SK-N-SH (cell line): ENCODE data around the gene SOX8. TPM values are rescaled to one million over a fixed set of nuclear protein-coding genes. Genes with fewer than 3 reads are reported as not detected.

Experiments
- CTCF ChIA-PET: fragments of 300-600, 350-600 bp; formaldehyde crosslinking; extraction: SDS; loops from one replicate; lab custom pipeline; 2021; lab: Yijun Ruan, JAX
- POLR2A ChIA-PET: fragments of 350-600 bp; sonication (Branson Sonifier 250); formaldehyde crosslinking; extraction: SDS; loops from one replicate; lab custom pipeline; 2020; ENCODE audit warnings: antibody characterized with exemption, inconsistent platforms; lab: Yijun Ruan, JAX
- DNase-seq: peaks from one replicate; pipeline ENCODE4 v3.0.0; 2012
- H2AFZ ChIP-seq: fragments of 200-600 bp; sonication (generic); 2 replicates; pipeline ENCODE4 v1.8.1; 2016; ENCODE audit warnings: antibody characterized with exemption, mild to moderate bottlenecking, low read depth
- H3F3A ChIP-seq: fragments of 200-600 bp; sonication (generic); replicated peaks from 2 replicates; pipeline ENCODE3; 2016; ENCODE audit warnings: antibody characterized with exemption, mild to moderate bottlenecking; ENCODE audit not compliant: insufficient read depth
- H3K27ac ChIP-seq, 2 experiments: fragments of 200-500 bp in 1 of 2; fragments of 200-600 bp in 1 of 2; sonication (Bioruptor generic) in 1 of 2; sonication (generic), shearing (Covaris generic) in 1 of 2; 2 replicates each; pipeline versions ENCODE4 v1.5.1 to v1.6.1; 2014 to 2016; ENCODE audit warnings: low read depth in 2 of 2, inconsistent platforms in 1 of 2, low read length in 1 of 2, mild to moderate bottlenecking in 1 of 2, mixed read lengths in 1 of 2
- H3K27me3 ChIP-seq: fragments of 200-600 bp; sonication (generic), shearing (Covaris generic); 2 replicates; pipeline ENCODE4 v1.6.1; 2016; ENCODE audit warnings: mixed run types; ENCODE audit not compliant: insufficient read depth
- H3K36me3 ChIP-seq, 2 experiments: fragments of 200-500 bp in 1 of 2; fragments of 200-600 bp in 1 of 2; sonication (Bioruptor generic) in 1 of 2; sonication (generic) in 1 of 2; replicated peaks in 1 of 2; 2 replicates each; pipeline versions ENCODE3 to v1.5.1; 2014 to 2016; ENCODE audit warnings: low read length in 1 of 2, mild to moderate bottlenecking in 1 of 2; ENCODE audit not compliant: insufficient read depth in 2 of 2, control insufficient read depth in 1 of 2
- H3K4me1 ChIP-seq, 2 experiments: fragments of 200-500 bp in 1 of 2; fragments of 200-600 bp in 1 of 2; sonication (Bioruptor generic) in 1 of 2; sonication (generic), shearing (Covaris generic) in 1 of 2; 2 replicates each; pipeline versions ENCODE4 v1.5.1 to v1.6.1; 2014 to 2016; ENCODE audit warnings: low read depth in 1 of 2, low read length in 1 of 2, mixed run types in 1 of 2; ENCODE audit not compliant: insufficient read depth in 2 of 2, control insufficient read depth in 1 of 2
- H3K4me2 ChIP-seq: fragments of 200-600 bp; sonication (generic), shearing (Covaris generic); 2 replicates; pipeline ENCODE4 v1.6.1; 2017; ENCODE audit warnings: mixed run types
- H3K4me3 ChIP-seq, 2 experiments: fragments of 200-500 bp in 1 of 2; fragments of 200-600 bp in 1 of 2; sonication (Bioruptor generic) in 1 of 2; sonication (generic), shearing (Covaris generic) in 1 of 2; 2 replicates each; pipeline versions ENCODE4 v1.5.1 to v1.8.1; 2014 to 2016; ENCODE audit warnings: low read depth in 2 of 2, inconsistent platforms in 1 of 2, low read length in 1 of 2, mild to moderate bottlenecking in 1 of 2, mixed read lengths in 1 of 2, moderate library complexity in 1 of 2
- H3K79me2 ChIP-seq: fragments of 200-600 bp; sonication (generic); 2 replicates; pipeline ENCODE4 v1.8.1; 2017; ENCODE audit warnings: mild to moderate bottlenecking; ENCODE audit not compliant: insufficient read depth
- H3K9ac ChIP-seq: fragments of 200-600 bp; sonication (generic); 2 replicates; pipeline ENCODE4 v1.6.1; 2017; ENCODE audit warnings: mixed run types
- H3K9me2 ChIP-seq: fragments of 200-600 bp; sonication (generic); 2 replicates; pipeline ENCODE4 v1.6.1; 2017; ENCODE audit warnings: mixed run types
- H3K9me3 ChIP-seq: fragments of 200-600 bp; sonication (generic); 2 replicates; pipeline ENCODE4 v1.6.1; 2017; ENCODE audit warnings: mixed run types, mild to moderate bottlenecking, moderate library complexity
- H4K20me1 ChIP-seq: fragments of 200-600 bp; sonication (generic); 2 replicates; pipeline ENCODE4 v1.6.1; 2017; ENCODE audit warnings: mild to moderate bottlenecking, mixed run types; ENCODE audit not compliant: insufficient read depth
- ELF1 ChIP-seq: IDR thresholded peaks from 2 replicates; pipeline ENCODE4 v1.4.0; 2012
- EP300 ChIP-seq, 2 experiments: IDR thresholded peaks; 2 replicates each; pipeline versions ENCODE4 v1.4.0 to v1.6.1; 2012; ENCODE audit warnings: borderline replicate concordance in 1 of 2, low read depth in 1 of 2, low read length in 1 of 2
- EZH2phosphoT487 ChIP-seq: fragments of 200-600 bp; sonication (generic); IDR thresholded peaks from 2 replicates; pipeline ENCODE4 v1.6.1; 2017; ENCODE audit warnings: low read depth, mixed run types, mild to moderate bottlenecking, antibody characterized with exemption, moderate library complexity, borderline replicate concordance
- FOSL2 ChIP-seq: IDR thresholded peaks from 2 replicates; pipeline ENCODE4 v1.4.0; 2012; ENCODE audit warnings: low read depth, mild to moderate bottlenecking, moderate library complexity, borderline replicate concordance
- FOXM1 ChIP-seq: IDR thresholded peaks from 2 replicates; pipeline ENCODE4 v1.4.0; 2012; ENCODE audit warnings: low read depth, mild to moderate bottlenecking
- JUND ChIP-seq: IDR thresholded peaks from 2 replicates; pipeline ENCODE4 v1.4.0; 2012
- NFIC ChIP-seq: IDR thresholded peaks from 2 replicates; pipeline ENCODE4 v1.4.0; 2012; ENCODE audit warnings: borderline replicate concordance
- NRF1 ChIP-seq: IDR thresholded peaks from 2 replicates; pipeline ENCODE4 v1.6.1; 2012; ENCODE audit warnings: low read depth, mild to moderate bottlenecking, low read length
- POLR2AphosphoS5 ChIP-seq: IDR thresholded peaks from 2 replicates; pipeline ENCODE4 v1.6.1; 2012; ENCODE audit warnings: low read depth, low read length
- RAD21 ChIP-seq: IDR thresholded peaks from 2 replicates; pipeline ENCODE4 v1.6.1; 2012; ENCODE audit warnings: mild to moderate bottlenecking, low read length
- RXRA ChIP-seq: IDR thresholded peaks from 2 replicates; pipeline ENCODE4 v1.4.0; 2012; ENCODE audit warnings: low read depth, mild to moderate bottlenecking, borderline replicate concordance
- SIN3A ChIP-seq: IDR thresholded peaks from 2 replicates; pipeline ENCODE4 v1.6.1; 2012; ENCODE audit warnings: low read depth, mild to moderate bottlenecking, low read length, moderate library complexity, borderline replicate concordance
- SMC3 ChIP-seq: IDR thresholded peaks from 2 replicates; pipeline ENCODE4 v1.6.1; 2012; ENCODE audit warnings: low read depth, low read length, improper control_type of control experiment
- TCF12 ChIP-seq: IDR thresholded peaks from 2 replicates; pipeline ENCODE4 v1.4.0; 2012
- WGBS: methylation state at CpG from one replicate; pipeline ENCODE4 v1.1.6; 2017; ENCODE audit warnings: low lambda C conversion rate; 5-methylcytosine and 5-hydroxymethylcytosine counted together
- polyA plus RNA-seq, 3 experiments: library from polyadenylated mRNA; depleted of rRNA; stranded (reverse); fragments of >200 nt; gene quantifications; 2 replicates each; pipeline ENCODE4 v1.2.3, GENCODE V29; 2012
- TF ChIP-seq, protein P1 (sequence below): fragments of 200-600 bp; sonication (generic); IDR thresholded peaks from 2 replicates; pipeline ENCODE4 v1.6.1; 2017; ENCODE audit warnings: antibody characterized with exemption, mild to moderate bottlenecking, moderate library complexity
- TF ChIP-seq, protein P2 (sequence below): IDR thresholded peaks from 2 replicates; pipeline ENCODE4 v1.4.0; 2012; ENCODE audit warnings: low read depth
- TF ChIP-seq, protein P3 (sequence below): IDR thresholded peaks from 2 replicates; pipeline ENCODE4; 2012
- TF ChIP-seq, protein P4 (sequence below): IDR thresholded peaks from 2 replicates; pipeline ENCODE4 v1.4.0; 2012; ENCODE audit warnings: low read depth, borderline replicate concordance

The SOX8 gene
- polyA plus RNA-seq, 1 of the 3 experiments (the other 2 are of a cell fraction), result not detected

DNA sequence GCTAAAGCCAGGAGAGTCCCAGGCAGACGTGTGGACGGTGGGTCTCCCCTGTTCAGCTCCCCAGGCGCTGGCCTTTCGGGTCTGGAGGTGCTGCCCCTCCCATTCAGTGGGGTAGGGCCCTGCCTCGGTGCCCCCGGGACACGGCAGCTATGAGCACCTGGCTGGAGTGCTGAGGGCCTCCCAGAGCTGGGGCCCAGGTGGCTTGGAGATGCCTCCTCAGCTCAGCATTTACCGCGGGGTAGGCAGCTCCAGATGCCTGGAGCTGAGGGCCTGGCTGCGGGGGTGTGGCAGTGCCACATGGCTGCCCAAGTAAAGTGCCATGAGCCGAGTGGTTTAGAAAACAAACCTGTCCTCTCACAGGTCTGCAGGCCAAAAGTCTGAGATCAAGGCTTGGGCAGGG is 19.5 kb downstream of the SOX8 start (continued):
- TF ChIP-seq, protein P1, sequence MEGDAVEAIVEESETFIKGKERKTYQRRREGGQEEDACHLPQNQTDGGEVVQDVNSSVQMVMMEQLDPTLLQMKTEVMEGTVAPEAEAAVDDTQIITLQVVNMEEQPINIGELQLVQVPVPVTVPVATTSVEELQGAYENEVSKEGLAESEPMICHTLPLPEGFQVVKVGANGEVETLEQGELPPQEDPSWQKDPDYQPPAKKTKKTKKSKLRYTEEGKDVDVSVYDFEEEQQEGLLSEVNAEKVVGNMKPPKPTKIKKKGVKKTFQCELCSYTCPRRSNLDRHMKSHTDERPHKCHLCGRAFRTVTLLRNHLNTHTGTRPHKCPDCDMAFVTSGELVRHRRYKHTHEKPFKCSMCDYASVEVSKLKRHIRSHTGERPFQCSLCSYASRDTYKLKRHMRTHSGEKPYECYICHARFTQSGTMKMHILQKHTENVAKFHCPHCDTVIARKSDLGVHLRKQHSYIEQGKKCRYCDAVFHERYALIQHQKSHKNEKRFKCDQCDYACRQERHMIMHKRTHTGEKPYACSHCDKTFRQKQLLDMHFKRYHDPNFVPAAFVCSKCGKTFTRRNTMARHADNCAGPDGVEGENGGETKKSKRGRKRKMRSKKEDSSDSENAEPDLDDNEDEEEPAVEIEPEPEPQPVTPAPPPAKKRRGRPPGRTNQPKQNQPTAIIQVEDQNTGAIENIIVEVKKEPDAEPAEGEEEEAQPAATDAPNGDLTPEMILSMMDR, result no peak
- no peak for TF ChIP-seq EZH2phosphoT487

DNA sequence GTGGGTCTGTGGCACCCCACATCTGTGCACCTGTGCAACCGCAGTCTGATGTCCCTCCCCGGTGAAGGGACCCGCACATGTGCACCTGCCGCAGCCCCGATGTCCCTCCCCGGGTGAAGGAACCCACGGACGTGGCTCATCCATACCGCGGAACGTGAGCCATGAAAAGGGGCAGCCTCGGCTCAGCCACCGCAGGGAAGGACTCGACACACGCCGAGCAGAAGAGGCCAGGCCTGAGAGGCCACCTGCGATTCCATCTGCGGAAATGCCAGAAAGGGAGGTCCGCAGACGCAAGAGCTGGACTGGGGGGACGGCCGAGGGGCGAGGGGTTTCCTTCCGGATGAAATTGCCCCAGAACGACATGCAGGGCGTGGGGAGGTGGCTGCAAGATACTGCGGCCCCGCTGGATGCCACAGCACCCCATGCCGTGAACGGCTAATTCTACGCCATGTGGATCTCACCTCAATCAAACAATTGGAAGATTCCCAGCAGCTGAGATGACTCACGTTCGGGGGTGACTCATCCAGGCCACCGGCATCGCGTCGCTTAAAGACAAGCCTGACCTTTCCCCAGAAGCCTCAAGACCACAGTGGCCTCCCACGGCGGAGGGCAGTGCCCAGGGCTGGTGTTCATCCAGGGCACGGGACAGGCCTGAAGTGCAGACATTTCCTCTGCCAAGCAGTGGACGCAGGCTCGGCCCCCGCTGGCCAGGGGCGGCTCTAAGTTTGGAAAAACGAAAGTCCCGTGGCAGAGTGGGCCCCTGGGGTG is 21.0 kb downstream of the SOX8 start:
- Histone ChIP-seq H3K9me2 (no peaks in the 10 kb centered on the region), H3K4me2 (peak overlapping the region; percentile 79), H3K79me2 (no peaks in the 10 kb centered on the region), H3K4me3 (peak overlapping the region in 1 of 2 experiments; percentile 35; a peak in 1 of 4 replicates), H2AFZ (no peak overlapping the region), H4K20me1 (peaks cover 25% of the 10 kb centered on the region), H3K9me3 (no peaks in the 10 kb centered on the region), H3K4me1 (0 out of 4 replicates have a peak, but pooled peaks cover 0 to 3% of the 10 kb centered on the region in 2 experiments), H3K27ac (no peak overlapping the region), H3K9ac (no peak overlapping the region), H3F3A (no peaks in the 10 kb centered on the region), H3K27me3 (peaks cover 73% of the 10 kb centered on the region), H3K36me3 (no peaks in the 10 kb centered on the region)
- ChIA-PET CTCF (no interaction called here), POLR2A (no interaction called here)
- WGBS, result 24% methylated on average over 31 of the region's 46 CpGs
- no peak for DNase-seq
- TF ChIP-seq EP300 (IDR thresholded peaks at IDR 0.05; ENCODE audit: borderline replicate concordance in 1 of 2, low read depth in 1 of 2, low read length in 1 of 2) (peak in 1 of 2 experiments; percentile 46; a peak in 1 of 4 replicates), NRF1 (no peak), FOSL2 (peak; percentile 98), TCF12 (peak; percentile 83), SMC3 (no peak), RAD21 (no peak), JUND (peak; percentile 95), SIN3A (no peak), ELF1 (no peak), POLR2AphosphoS5 (peak; percentile 30; the same call in 1 of the 2 replicates), FOXM1 (no peak), NFIC (peak; percentile 80), RXRA (peak; percentile 81; the same call in 1 of the 2 replicates)
- TF ChIP-seq, protein P2, sequence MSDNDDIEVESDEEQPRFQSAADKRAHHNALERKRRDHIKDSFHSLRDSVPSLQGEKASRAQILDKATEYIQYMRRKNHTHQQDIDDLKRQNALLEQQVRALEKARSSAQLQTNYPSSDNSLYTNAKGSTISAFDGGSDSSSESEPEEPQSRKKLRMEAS, result 0 out of 2 replicates have a peak, but pooled peaks have one; percentile 68
- TF ChIP-seq, protein P3, sequence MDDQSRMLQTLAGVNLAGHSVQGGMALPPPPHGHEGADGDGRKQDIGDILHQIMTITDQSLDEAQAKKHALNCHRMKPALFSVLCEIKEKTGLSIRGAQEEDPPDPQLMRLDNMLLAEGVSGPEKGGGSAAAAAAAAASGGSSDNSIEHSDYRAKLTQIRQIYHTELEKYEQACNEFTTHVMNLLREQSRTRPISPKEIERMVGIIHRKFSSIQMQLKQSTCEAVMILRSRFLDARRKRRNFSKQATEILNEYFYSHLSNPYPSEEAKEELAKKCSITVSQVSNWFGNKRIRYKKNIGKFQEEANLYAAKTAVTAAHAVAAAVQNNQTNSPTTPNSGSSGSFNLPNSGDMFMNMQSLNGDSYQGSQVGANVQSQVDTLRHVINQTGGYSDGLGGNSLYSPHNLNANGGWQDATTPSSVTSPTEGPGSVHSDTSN, result peak; percentile 73
- TF ChIP-seq, protein P4, sequence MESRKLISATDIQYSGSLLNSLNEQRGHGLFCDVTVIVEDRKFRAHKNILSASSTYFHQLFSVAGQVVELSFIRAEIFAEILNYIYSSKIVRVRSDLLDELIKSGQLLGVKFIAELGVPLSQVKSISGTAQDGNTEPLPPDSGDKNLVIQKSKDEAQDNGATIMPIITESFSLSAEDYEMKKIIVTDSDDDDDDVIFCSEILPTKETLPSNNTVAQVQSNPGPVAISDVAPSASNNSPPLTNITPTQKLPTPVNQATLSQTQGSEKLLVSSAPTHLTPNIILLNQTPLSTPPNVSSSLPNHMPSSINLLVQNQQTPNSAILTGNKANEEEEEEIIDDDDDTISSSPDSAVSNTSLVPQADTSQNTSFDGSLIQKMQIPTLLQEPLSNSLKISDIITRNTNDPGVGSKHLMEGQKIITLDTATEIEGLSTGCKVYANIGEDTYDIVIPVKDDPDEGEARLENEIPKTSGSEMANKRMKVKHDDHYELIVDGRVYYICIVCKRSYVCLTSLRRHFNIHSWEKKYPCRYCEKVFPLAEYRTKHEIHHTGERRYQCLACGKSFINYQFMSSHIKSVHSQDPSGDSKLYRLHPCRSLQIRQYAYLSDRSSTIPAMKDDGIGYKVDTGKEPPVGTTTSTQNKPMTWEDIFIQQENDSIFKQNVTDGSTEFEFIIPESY, result peak; percentile 41; the same call in 1 of the 2 replicates
- TF ChIP-seq, protein P1, result no peak
